Lower lobe of right lung (tissue), 2 donors: ENCODE measurements around the gene IFT122. TPM values are rescaled to one million over a fixed set of nuclear protein-coding genes. Genes with fewer than 3 reads are reported as not detected.
"Not testable (repeated sequence)": the region's sequence is repeated elsewhere in the genome, so short reads cannot be mapped to it uniquely, and the experiment has no call there.

Experiments
- ATAC-seq, 2 donors: fragments of 200-7000 bp; cut with Tn5 transposase; one replicate each; pipeline ENCODE4 v1.9.1; 2020 to 2022; ENCODE audit warnings: mild to moderate bottlenecking in 2 of 2, moderate library complexity in 2 of 2
- DNase-seq: peaks from one replicate; pipeline ENCODE4 v3.0.0-alpha.2; 2020
- H3K27ac ChIP-seq: fragments of 200-600 bp; one replicate; pipeline ENCODE4 v1.8.0; 2022
- H3K27me3 ChIP-seq: fragments of 200-600 bp; one replicate; pipeline ENCODE4 v1.8.0; 2022; ENCODE audit warnings: low read depth
- H3K36me3 ChIP-seq: fragments of 200-600 bp; one replicate; pipeline ENCODE4 v1.8.0; 2022; ENCODE audit warnings: mild to moderate bottlenecking
- H3K4me1 ChIP-seq: fragments of 200-600 bp; one replicate; pipeline ENCODE4 v1.8.0; 2022
- H3K4me3 ChIP-seq: fragments of 200-600 bp; one replicate; pipeline ENCODE4 v1.8.0; 2022; ENCODE audit warnings: mild to moderate bottlenecking
- H3K9me3 ChIP-seq: fragments of 200-600 bp; one replicate; pipeline ENCODE4 v1.8.0; 2022
- intact Hi-C: fragments of 100-400 bp; cut with DNase I; formaldehyde crosslinking; loops from one replicate; pipeline ENCODE4 v1.11.0; 2022
- long read RNA-seq: library from polyadenylated mRNA; unstranded; transcript quantifications from one replicate; pipeline ENCODE4 v2.0.0, GENCODE V29; 2021
- total RNA-seq: library from RNA; stranded (reverse); fragmentation: NEBNext Ultra II Directional; extraction: Animal tissue kit (Norgen Biotek cat#: 25700); gene quantifications from one replicate; pipeline ENCODE4 v1.2.1, GENCODE V29; 2021
- TF ChIP-seq, protein P1 (sequence below): fragments of 200-600 bp; IDR thresholded peaks from one replicate; pipeline ENCODE4 v1.8.0; 2022; ENCODE audit warnings: antibody characterized with exemption, mild to moderate bottlenecking
- donor health status: DM: no; HTN: yes; CAD: no; lungs with severe emphysema.

IFT122 gene
- 29.9 TPM for total RNA-seq
- long read RNA-seq, transcript IFT122-202 (29 exons, 3,841 nt), result major isoform, 14 of 54 reads
- long read RNA-seq, partial matches to known transcripts, result 16 of 54 reads
- long read RNA-seq, other reads (novel, unspliced or antisense), result 23 of 54 reads

DNA sequence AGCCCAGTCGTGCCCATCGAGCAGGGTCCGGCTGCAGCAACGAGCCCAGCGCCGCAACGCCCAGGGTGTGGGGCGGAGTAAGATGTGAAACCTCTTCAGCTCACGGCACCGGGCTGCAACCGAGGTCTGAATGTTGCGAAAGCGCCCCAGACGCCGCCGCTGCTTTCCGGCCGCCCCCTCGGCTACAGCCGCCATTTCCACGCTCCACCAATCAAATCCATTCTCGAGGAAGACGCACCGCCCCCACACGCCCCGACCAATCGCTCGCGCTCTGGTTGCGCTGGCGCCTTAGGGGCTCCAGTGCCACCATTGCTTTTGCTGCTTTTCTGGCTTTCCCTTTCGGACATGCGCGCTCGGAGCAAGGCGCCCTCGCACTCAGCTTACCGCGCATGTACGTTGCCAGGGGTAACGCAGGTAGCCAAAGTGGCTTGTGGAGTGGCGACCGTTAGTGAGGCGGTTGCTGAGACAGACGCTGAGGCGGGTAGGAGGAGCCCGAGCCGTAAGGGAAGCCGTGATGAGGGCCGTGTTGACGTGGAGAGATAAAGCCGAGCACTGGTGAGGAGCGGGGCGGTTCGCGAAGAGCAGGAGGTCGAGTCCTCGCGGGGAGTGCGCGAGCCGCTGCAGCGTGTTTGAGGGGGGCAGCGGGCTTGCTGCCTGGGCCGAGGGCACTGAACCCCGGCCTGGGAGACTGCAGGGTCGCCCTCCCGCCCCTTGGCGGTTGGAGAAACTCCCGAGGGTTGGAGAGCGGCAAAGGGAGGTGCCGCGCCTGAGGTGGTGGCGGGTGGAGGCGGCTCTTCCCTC, at the start of gene IFT122, which contains the start of gene MBD4:
TSS of gene IFT122 (plus strand) at position 408 of the 801 bp plus-strand sequence. CDS start at position 515, 107 bp downstream.
TSS of gene MBD4 (minus strand) at position 132 of the 801 bp plus-strand sequence. CDS start at position 17, 115 bp downstream.
- peak within 1 kb of the TSS; percentile 88 for H3K4me3 ChIP-seq
- H3K36me3 ChIP-seq, result peaks cover 31% of the 10 kb centered on the region
- TF ChIP-seq, protein P1, sequence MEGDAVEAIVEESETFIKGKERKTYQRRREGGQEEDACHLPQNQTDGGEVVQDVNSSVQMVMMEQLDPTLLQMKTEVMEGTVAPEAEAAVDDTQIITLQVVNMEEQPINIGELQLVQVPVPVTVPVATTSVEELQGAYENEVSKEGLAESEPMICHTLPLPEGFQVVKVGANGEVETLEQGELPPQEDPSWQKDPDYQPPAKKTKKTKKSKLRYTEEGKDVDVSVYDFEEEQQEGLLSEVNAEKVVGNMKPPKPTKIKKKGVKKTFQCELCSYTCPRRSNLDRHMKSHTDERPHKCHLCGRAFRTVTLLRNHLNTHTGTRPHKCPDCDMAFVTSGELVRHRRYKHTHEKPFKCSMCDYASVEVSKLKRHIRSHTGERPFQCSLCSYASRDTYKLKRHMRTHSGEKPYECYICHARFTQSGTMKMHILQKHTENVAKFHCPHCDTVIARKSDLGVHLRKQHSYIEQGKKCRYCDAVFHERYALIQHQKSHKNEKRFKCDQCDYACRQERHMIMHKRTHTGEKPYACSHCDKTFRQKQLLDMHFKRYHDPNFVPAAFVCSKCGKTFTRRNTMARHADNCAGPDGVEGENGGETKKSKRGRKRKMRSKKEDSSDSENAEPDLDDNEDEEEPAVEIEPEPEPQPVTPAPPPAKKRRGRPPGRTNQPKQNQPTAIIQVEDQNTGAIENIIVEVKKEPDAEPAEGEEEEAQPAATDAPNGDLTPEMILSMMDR, result no peak
- H3K4me1 ChIP-seq, result peaks cover 66% of the 10 kb centered on the region
- peak; percentile 98 for DNase-seq
- no peaks in the 10 kb centered on the region for H3K9me3 ChIP-seq
- H3K27ac ChIP-seq, result peak within 1 kb of the TSS; percentile 91
- intact Hi-C loops, result no loop called here
- no peaks in the 10 kb centered on the region for H3K27me3 ChIP-seq
- peak; percentile 97 to 98 for ATAC-seq

DNA sequence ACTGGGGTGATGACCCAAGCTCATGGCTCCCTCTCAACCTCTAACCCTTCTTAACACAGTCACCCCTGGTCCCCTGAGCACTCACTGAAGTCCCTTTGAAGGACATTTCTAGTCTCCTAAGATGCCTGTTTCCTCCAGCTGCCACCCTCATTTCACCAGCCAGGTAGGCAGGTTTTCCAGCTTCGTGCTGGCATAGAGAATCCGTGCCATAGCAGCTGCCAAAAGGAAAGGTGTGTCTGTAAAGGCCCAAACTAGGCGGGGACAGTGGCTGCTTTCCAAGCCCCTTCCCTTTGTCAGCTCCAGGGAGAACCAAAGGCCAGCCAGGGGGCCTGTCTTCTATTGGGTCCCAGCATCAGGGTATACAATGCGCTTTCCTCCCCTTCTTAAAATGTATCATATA, 48.4 kb upstream of the IFT122 start:
- H3K27me3 ChIP-seq, DNase-seq, ATAC-seq, H3K4me3 ChIP-seq, H3K27ac ChIP-seq, H3K9me3 ChIP-seq, intact Hi-C loops: not testable (repeated sequence)
- H3K36me3 ChIP-seq, result peaks cover 79% of the 10 kb centered on the region
- H3K4me1 ChIP-seq, result peaks cover 27% of the 10 kb centered on the region

DNA sequence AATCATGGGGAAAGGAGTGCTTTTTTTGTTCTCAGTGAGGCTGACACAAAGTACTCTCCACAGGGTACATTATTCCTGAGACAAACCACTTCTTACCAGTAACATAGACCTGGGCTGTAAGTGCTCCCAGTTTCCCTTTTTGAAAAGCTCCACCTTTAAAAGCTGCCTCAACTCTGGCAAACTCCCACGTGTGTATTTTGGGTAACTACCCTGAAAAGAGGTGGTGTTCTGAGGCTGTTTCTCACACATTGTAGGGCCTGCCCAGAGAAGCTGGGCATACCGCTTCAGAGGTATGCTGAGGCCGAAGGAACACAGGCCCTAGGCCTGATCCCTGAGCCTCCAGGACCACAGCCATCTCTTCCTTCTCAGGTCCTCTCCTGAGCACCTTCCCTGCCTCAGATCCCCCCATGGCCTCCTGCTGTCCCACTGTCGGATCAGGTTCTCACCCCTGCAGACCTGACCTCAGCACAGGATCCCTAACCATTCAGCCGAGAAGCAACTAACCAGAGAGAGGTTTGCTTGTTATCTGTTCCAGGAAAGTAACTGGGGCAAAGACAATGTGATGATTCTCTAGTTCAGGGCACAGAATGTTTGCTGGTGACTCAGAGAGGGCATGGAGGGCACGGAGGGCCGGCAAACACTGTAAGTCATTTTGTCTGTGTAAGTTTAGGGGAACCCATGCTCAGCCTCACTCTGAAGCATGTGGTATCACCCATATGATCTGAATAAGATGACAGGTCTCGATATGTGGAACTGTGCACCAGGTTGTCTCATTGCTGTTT, 47.7 kb upstream of the IFT122 start:
- intact Hi-C loops, H3K27ac ChIP-seq, DNase-seq, H3K9me3 ChIP-seq, H3K4me3 ChIP-seq, ATAC-seq, H3K27me3 ChIP-seq: not testable (repeated sequence)
- H3K4me1 ChIP-seq, result peaks cover 24% of the 10 kb centered on the region
- peaks cover 75% of the 10 kb centered on the region for H3K36me3 ChIP-seq

DNA sequence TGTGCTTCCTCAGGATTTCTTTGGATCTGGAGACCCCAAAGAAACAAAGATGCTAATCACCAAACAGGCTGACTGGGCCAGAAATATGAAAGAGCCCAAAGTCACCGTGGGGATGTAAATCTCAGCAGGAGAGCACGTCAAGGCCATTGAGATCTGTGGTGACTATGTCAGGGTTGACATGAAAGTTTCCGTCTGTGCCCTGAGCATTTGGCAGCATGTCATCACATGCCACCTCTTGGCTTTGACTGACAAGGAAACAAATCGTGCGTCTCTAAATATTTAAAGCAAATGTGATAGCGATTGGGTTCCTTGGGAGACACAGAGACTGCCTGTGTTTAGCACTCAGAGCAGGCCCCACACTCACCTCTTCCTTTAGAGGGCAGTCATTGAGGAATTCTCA, 46.8 kb upstream of the IFT122 start:
- ATAC-seq (no peak), DNase-seq (no peak)
- peak overlapping the region; percentile 6 for H3K27ac ChIP-seq
- TF ChIP-seq, protein P1, result no peak
- no peak overlapping the region for H3K4me3 ChIP-seq
- H3K9me3 ChIP-seq, result no peaks in the 10 kb centered on the region
- intact Hi-C loops, result no loop called here
- H3K4me1 ChIP-seq, result peaks cover 24% of the 10 kb centered on the region
- H3K27me3 ChIP-seq, result no peaks in the 10 kb centered on the region
- H3K36me3 ChIP-seq, result peaks cover 65% of the 10 kb centered on the region

DNA sequence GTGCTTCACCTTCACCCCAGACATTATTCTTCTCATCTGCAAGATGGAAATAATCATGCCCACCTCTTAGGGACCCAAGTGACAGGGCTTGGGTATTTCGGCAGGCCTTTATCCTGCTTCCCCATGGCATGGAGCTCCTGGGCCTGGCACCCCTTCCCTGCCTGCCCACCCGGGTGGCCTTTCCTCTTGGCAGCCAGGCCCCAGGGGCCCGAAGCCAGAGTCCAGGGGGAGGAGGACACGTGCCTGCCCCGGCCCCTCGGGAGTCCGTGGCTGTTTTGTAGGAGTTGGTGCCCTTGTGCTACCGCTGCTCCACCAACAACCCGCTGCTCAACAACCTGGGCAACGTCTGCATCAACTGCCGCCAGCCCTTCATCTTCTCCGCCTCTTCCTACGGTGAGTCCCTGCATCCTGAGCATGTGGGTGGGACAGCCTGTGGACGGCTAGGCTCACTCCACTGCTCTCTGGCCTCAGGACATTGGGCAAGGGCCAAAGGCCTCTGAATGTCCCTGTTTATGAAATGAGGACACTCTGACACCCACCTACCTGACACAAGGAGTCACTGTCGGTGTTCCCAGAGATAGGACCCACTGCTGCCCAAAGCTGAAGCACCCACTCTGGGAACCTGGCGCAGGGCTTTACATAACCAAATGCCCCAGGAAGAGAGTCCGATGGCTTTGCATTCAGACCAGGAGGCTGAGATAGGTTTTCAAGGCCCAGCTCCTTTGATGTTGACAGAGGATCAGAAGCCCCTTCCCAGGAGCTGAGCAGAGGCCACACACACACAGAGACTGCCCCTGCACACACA, 46.1 kb upstream of the IFT122 start:
- intact Hi-C loops, result not testable (repeated sequence)
- peak overlapping the region; percentile 6 for H3K27ac ChIP-seq

DNA sequence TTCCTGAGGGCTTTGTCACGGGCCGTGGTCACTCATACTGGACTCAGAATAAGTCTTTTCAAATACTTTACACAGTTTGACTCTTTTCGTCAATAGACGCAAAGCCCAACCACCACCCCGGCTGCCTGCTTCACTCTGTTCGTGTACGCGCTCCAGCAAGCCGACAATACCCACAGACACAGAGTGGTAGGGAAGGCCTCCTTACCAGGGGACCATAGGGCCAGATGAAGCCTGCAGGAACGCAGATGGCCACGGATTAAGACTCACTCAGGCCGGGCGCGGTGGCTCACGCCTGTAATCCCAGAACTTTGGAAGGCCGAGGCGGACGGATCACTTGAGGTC, 41.2 kb upstream of the IFT122 start:
- DNase-seq, result no peak
- TF ChIP-seq, protein P1, result no peak
- intact Hi-C loops, result no loop called here
- H3K4me1 ChIP-seq, result peaks cover 23% of the 10 kb centered on the region
- no peaks in the 10 kb centered on the region for H3K9me3 ChIP-seq
- H3K27ac ChIP-seq, result peak overlapping the region; percentile 96
- H3K36me3 ChIP-seq, result peaks cover 19% of the 10 kb centered on the region
- ATAC-seq, result peak; percentile 26 to 54
- H3K27me3 ChIP-seq, result no peaks in the 10 kb centered on the region
- peak overlapping the region; percentile 91 for H3K4me3 ChIP-seq

More for the DNA sequence above, 46.1 kb upstream of the IFT122 start:
- ATAC-seq, DNase-seq, H3K4me3 ChIP-seq, H3K9me3 ChIP-seq, H3K27me3 ChIP-seq: not testable (repeated sequence)
- peaks cover 64% of the 10 kb centered on the region for H3K36me3 ChIP-seq
- peaks cover 28% of the 10 kb centered on the region for H3K4me1 ChIP-seq
